GM12801 (cell line): Measurements from ENCODE around the gene HSPB6.

ENCODE experiments used
- CTCF ChIP-seq: IDR thresholded peaks from one replicate; pipeline ENCODE4 v1.5.1; 2011; ENCODE audit warnings: control low read depth; ENCODE audit not compliant: insufficient read length; ENCODE audit errors: extremely low read depth

The HSPB6 gene

GRCh38 chr19:35783469-35784434, 26.9 kb upstream of the HSPB6 start:
- no peak for TF ChIP-seq CTCF

GRCh38 chr19:35782589-35782988, 25.8 kb upstream of the HSPB6 start:
- TF ChIP-seq CTCF, result no peak

GRCh38 chr19:35781650-35782049, 24.8 kb upstream of the HSPB6 start:
- no peak for TF ChIP-seq CTCF

DNA sequence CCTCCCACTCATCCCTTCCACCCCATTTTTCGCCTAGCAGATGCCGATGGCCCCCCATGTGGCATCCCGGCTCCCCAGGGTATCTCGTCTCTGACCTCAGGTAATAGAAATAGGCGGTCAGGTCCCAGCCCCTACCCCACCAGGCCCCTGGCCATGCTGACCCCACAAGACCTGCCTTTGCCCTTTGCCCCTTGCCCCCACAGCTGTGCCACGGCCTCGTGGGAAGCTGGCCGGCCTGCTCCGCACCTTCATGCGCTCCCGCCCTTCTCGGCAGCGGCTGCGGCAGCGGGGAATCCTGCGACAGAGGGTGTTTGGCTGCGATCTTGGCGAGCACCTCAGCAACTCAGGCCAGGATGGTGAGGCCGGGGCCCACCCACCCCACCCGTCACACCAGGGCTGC, 23.9 kb upstream of the HSPB6 start:
- TF ChIP-seq CTCF, result no peak

DNA sequence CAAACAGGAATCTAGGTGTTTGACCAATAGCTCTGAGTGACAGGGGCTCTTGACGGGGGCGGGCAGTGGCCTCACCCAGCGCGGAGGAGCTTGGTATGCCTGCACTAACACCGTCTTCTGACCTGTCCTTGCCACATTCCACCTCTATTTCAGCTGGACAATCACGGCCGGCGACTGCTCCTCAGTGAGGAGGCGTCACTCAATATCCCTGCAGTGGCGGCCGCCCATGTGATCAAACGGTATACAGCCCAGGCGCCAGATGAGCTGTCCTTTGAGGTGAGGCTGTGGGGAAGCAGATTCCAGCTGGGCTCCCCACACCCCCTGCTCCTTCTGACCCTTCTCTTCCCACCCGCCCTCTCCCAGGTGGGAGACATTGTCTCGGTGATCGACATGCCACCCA, 23.2 kb upstream of the HSPB6 start:
- TF ChIP-seq CTCF, result no peak

GRCh38 chr19:35779033-35779432, 22.2 kb upstream of the HSPB6 start:
- no peak for TF ChIP-seq CTCF

DNA sequence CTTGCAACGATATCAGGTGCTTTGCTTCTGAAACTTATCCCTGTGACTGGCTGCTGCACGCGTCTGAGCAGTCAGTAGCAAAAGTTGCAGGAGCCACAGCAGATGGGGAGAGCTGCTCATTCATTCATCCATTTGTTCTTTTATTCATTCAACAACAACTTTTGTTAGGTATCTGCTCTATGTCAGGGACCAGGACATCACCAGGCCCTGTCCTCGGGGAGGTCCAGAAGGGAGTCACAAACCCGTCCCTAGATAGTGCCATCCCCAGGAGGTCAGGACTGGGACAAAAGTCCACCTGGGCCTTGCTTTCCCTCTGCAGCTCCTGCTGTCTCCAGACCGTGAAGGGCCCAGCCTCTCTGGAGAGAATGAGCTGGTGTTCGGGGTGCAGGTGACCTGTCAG, 21.1 kb upstream of the HSPB6 start:
- TF ChIP-seq CTCF, result no peak
